GM04504 (cell line): ENCODE results near the gene CSMD2.

ENCODE experiments used
- DNase-seq: peaks from one replicate; pipeline ENCODE4 v3.0.0-alpha.2; 2012; ENCODE audit warnings: low read depth

CSMD2 gene

GRCh38 chr1:33680281-33680840 lies 484.7 kb downstream of the CSMD2 start:
- no peak for DNase-seq

GRCh38 chr1:33670567-33670966 lies 494.5 kb downstream of the CSMD2 start:
- DNase-seq = no peak

- DNase-seq = no peak
These were observed 496.3 kb downstream of the CSMD2 start for GRCh38 chr1:33668695-33669094.

GRCh38 chr1:33667386-33668282 lies 497.4 kb downstream of the CSMD2 start:
- DNase-seq = no peak

DNA sequence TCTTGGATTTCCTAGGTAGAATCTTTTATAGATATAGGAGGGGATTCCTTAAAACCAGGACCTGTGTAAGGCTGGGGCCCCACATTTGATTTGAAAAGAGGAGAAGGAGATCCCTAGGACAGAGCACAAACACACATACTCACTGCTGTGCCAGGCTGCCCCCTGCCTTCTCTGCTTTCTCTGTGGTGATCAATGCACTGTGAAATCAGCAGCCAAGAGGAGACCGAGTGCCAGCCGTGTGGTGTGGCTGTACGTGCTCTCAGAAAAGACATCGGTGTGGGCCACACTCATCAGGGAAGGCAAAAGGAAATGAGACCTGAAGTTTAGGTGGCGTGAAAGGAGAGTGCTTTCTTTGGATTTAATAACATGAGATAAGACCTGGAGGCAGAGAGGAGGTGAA lies 498.4 kb downstream of the CSMD2 start:
- DNase-seq = no peak

DNA sequence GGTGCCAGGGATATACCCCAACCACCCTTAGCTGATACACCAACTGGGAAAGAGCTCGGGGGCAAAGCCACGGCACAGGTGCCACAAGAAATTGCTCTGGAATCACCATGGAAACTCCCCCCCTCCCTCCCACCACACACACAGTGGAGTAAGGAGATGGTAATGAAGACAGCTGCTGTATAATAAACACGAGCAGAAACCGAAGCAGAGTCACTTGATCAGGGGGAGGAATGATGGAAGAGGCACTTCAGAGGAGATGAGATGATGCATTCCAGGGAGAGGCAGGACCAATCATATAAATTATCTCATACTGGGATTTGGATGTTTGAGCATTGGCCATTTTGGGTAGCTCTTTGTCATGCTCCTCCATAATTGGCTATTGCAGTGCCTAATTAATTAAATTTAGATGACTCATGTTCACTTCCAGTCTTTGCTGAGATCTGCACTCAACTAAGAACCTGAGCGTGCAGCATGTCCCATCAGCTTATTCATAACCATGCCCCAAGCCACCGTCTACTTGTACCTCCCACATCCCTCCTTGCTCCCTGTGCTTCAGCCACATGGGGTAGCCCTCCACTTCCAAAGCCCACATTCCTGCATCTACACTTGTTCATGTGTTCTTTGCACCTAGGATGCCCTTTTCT lies 503.1 kb downstream of the CSMD2 start:
- no peak for DNase-seq

DNA sequence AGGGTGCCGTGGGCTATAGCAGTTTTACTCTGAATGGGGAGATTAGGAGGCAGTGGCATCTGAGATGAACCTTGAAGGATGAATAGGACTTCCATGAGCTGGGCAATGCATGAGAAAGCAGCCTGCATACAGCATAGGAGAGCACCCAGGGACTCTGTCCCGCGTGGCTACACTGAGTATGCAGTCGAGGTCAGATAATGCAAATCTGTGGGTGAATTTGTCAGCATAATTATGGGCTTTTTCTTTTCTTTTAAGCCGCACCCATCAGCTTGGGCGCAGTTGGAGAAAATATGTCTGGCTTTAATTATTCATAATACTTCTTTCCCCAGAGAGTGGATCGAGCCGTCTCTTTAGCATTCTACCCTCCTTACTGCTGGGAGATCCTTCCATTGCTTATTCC lies 504.1 kb downstream of the CSMD2 start:
- no peak for DNase-seq

DNA sequence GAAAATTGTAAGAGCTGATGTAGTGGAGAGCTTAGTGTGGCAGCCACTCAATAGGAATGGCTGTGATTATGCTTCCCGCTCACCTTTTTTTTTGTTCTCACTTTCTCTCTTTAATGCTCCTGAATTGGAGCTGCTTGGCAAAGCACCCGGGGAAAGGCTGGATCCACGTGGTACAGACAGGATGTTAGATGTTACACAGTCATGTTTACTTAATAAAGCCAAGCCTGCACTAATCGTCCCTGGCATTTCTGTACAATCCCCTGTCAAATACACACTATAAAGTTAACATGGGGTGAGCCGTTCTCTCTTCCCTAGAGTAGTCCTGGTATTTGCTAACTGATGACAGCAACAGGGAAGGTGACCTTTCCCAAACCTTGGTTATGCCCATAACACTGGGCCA lies 504.8 kb downstream of the CSMD2 start:
- DNase-seq = no peak

DNA sequence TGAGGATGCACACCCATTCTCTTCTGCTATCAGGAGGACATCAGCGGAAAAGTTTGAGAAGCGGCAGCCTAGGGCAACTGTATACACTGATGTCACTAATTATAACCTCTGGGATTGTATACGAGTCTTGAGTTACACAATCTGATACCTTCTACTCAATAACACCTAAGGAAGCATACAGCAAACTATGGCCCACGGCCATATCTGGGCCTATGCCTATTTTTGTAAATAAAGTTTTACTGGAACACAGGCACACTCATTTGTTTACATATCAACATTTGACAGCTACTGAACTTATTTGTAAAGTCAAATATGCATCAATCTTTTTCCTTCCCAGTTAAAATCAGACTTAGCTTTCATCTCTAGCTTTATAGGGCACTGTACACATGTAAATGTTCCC lies 505.4 kb downstream of the CSMD2 start:
- DNase-seq = no peak

GRCh38 chr1:33657833-33658232 lies 507.2 kb downstream of the CSMD2 start:
- no peak for DNase-seq

DNA sequence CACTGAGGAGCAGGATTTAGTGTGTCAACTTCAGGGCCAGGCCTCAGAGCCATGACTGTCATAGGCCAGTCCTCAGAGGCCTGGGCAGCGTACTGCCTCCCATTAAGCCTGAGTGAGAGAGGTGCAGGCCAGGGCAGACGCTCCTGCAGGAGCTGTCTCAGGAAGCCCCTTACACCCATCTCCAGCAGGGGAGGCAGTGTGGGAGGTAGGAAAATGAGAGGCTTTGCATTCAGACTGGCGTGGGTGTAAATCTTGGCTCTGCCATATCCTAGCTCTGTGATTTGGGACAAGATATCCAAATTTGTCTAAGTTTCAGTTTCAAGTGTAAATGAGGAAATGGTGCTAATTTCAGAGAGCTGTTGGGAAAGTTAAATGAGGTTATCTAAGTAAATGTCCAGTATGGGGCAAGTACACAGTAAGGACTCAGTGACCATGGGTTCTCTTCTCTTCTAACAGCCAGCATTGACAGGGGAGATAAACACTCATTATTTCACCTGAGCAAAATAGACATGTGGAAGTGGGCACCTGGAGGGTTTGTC lies 508.5 kb downstream of the CSMD2 start:
- no peak for DNase-seq

DNA sequence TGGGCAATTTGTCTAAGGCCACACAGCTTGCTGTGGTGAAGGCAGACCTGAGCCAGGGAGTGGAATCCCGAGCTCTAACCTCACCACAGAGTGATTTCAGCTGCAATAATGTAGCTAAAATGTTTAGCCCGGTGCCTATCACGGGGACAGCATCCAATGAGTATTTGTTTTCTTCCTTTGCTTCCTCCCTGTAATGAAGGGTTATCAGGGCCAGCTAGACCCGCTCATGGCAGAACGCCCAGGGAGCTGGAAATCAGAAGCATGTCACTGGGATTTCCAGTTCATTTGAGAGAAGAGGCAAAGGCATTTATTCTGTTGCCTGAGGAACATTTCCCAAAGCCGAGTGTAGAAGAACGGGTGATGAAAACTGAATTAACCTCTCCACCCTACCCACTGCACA lies 509.5 kb downstream of the CSMD2 start:
- DNase-seq = no peak

GRCh38 chr1:33654267-33654834 lies 510.7 kb downstream of the CSMD2 start:
- no peak for DNase-seq

DNA sequence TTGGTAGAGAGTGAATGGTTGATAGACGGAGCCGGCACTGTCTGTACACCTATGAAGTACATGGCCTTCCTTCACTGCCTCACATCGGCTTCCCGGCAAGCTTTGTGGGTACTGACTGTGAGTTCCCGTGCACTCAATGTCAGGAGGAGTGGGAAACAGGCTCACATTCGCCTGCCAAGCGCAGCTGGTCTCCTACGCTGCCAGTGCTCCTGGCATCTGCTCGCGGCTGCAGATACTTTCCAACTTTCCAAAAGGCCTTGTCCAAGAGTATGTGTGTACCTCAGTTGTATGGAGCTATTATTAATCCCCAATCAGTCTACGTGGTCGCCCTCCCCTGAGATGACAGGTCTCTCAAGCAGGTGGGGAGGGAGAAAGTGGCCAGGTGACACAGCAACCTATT lies 511.8 kb downstream of the CSMD2 start:
- no peak for DNase-seq

DNA sequence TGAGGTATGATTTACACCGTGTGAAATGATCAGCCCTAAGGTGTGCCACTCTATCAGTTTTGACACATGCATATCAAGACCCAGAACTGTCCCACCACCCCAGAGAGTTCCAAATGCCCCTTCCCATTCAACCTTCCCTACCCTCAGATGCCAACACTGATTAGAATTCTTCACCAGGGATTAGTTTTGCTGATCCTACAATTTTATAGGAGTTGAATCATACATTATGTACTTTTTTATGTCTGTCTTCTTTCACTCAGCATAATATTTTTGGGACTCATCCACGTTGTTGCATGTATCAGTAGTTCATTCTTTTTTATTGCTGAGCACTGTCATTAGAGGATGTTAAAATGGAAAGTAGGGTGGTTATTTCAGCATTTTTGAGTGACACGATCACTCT lies 514.3 kb downstream of the CSMD2 start:
- DNase-seq = no peak

DNA sequence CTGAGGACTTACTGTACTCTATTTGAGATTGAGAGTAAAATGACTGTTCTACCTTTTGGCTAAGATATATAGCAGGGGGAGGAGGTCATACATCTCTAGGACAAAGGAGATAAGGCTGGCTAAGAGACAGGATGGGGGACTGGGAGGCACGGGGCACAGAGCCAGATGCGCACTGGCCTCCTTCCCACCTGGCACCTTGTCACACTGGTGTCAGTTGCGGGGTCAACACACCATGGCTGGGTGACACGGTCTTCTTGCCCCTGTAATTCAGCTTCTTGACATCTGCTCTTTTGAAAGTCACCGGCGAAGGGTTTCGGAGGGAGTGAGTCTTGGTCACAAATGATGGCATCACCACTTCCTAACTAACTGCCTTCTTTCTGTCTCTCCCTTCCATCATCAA lies 515.3 kb downstream of the CSMD2 start:
- DNase-seq = no peak

DNA sequence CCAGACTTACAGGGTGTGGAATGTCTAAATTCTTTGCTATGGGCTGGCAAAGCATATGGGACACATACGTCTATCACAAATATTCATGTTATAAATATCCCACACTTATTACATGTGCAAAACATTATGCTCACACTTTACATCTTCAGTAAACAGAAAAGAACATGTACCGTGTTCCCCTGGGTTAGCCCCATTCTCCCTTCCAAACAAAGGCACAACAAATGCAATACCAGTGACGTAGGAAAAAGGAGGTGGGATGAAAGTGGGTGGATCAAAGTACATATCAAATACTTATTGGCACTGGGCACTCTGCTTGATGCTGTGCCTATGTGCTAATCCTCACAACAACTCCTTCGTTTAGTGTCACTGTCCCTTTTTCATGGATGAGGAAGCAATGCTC lies 521.8 kb downstream of the CSMD2 start:
- DNase-seq = no peak

- DNase-seq = no peak
These were observed 523.8 kb downstream of the CSMD2 start for GRCh38 chr1:33641104-33641830.

- DNase-seq = no peak
These were observed 524.8 kb downstream of the CSMD2 start for GRCh38 chr1:33640114-33640660.

DNA sequence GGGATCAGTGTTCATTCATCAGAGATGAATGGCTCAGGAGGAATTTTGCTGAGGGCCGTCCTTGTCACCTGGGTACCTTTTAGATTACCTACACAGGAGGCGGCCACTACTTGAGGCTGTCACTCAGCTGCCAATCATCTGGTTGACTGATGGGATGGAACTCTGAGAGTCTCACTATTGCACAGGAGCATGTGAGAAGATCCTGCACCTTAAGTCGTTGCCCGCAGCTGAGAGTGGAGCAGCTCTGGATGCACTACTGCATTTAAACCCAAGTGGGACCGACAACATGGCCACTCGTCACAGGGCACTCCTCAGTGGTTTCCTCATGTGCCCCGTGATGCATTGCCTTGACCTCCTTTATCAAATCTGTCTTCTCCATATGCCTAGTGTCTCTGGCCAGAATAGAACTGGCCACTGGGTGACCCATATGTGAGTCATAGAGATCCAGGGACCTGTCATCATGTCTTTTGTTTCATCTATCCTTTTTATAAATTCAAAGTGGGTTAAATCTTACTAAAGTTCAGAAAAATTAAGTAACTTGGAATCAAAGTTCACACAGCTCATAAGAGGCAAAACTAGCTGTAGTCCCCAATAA lies 527.1 kb downstream of the CSMD2 start:
- DNase-seq = no peak

- no peak for DNase-seq
These were observed 528.8 kb downstream of the CSMD2 start for GRCh38 chr1:33636209-33636608.
